GM04504 (cell line): Measurements from ENCODE around the gene HBP1.
"Not testable (repeated sequence)": the region's sequence is repeated elsewhere in the genome, so short reads cannot be mapped to it uniquely, and the experiment has no call there.

Experiments used
- DNase-seq: peaks from one replicate; pipeline ENCODE4 v3.0.0-alpha.2; 2012; ENCODE audit warnings: low read depth

HBP1 gene

DNA sequence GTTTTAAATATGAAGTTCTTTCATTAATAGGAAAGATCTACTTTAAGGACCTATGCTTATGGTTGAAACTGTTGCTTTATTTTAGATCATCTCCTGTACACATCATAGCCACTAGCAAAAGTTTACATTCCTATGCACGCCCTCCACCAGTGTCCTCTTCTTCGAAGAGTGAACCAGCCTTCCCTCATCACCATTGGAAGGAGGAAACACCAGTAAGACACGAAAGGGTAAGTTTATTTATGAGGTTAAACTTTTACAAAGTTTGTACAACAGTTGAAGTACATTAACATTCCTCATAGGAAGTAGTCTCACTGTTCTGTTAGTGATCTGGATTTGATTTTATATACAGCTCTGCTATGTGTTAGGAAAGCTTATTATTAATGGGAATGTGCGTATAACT is 16.9 kb downstream of the HBP1 start:
- DNase-seq: no peak

DNA sequence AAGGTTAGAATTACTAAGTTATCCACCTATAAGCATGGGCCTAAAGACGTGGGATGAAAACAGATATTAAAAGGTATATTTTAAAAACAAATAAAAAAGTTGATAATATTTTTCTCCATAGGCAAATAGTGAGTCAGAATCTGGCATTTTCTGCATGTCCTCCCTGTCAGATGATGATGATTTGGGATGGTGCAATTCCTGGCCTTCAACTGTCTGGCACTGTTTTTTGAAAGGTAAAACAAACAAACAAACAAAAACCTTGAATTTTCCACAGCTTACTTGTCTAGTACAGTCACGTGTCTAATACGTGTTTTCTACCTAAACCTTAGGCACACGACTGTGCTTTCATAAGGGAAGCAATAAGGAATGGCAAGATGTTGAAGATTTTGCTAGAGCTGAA is 17.4 kb downstream of the HBP1 start:
- no peak for DNase-seq

DNA sequence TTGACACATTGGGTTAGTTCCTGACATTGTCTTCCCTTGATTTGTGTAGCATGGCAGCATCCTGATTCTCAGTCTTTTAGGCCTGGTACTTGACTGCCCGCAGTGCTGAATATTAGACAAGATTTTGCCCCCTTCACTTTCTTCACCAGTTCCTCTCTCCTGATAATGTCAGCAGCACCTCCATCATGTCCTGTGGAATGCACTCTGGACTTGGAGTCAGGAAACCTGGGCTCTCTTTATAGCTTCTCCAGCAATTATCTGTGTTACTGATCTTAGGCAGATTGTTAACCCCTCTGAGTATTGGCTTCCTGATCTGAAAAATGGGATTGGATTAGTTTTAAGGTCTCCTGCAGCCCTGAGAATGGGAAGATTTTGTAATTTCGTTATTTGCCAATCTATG is 19.0 kb downstream of the HBP1 start:
- DNase-seq: no peak

DNA sequence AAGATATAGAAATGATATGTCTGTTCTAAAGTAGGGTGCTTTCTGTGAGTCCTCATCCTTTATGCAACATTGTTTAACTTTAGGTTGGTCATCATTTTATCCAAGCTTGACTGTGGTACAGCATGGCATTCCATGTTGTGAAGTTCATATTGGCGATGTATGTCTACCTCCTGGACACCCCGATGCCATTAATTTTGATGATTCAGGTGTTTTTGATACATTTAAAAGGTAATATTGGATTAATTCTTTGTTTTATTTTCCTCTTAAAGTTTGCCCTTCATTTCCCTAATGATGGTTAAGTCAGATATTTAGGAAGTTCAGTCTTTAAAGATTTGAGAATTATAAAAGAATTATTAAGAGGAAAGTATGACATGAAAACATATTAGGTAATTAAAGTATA is 21.3 kb downstream of the HBP1 start:
- no peak for DNase-seq

DNA sequence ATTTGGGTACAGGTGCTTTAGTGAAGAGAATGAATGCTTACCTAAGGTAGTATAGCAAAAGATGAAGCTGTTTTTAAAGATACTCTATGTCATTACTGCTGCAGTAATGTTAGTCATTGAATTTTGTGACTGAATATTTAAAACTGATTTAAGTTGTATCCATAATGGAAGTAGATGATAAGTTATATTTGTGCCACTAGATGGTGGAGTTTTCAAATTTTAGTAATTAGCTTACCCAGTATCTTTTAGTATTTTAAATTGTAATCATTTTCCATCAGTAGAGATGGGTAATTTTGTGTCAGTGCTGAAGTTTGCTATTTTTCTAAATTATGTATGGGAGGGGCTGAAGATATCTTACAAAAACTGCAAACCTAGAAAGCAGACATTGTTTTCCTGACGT is 25.2 kb downstream of the HBP1 start:
- no peak for DNase-seq

DNA sequence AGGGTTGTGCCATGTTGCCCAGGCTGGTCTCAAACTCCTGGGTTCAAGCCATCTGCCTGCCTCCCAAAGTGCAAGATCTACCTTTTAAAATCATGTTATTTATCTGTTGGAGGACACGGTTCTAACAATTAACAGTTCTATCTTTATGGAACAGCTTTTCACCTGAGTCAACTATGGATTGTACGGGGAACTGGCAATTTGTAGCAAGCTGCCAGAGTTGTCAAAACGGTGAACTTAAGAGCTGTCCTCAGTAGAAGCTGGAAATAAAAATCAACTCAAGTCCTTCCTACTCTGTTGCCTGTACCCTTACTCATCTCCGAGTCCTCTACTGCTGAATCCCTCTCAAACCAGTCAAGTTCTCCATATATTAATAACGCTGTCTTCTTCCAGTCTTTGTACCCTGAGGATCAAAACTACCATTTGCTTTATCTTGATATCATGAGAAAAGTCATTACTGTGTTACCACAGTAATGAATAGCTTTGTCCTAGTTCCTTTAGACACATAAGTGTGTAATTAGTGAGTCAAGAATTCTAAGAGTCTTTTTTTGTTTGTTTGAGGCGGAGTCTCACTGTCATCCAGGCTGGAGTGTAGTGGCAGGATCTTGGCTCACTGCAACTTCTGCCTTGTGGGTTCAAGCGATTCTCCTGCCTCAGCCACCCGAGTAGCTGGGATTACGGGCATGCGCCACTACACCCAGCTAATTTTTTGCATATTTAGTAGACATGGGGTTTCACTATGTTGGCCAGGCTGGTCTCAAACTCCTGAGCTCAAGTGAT is 28.2 kb downstream of the HBP1 start:
- no peak for DNase-seq

DNA sequence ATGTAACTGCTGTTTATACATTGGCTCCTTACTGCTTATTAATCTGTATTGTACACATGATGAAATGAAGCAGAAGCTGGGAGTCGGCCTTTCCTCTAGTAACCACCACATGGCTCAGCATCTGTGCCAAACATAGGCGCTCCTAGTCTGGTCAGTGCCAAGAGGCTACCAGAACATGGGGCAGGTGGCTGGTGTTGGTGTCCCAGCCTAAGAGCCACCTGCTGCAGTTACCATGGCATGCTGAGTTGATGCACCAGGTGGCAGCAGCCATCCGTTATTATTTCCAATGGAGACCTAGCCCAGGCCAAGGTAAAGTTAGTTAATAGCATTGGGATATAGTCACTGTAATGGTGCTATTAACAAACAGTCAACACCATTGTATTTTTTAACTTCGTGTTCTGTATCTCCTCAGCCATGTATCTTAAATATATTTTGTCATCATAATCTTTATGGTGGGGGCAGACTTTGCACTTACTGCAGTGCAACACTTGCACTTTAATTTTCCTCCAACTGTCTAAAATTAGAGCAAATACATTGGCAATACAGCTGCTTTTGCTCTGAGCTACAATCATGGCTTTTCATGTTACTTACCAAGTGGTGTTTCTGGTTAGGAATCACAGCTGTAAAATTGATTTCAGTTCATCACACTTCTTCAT is 33.1 kb downstream of the HBP1 start:
- no peak for DNase-seq

DNA sequence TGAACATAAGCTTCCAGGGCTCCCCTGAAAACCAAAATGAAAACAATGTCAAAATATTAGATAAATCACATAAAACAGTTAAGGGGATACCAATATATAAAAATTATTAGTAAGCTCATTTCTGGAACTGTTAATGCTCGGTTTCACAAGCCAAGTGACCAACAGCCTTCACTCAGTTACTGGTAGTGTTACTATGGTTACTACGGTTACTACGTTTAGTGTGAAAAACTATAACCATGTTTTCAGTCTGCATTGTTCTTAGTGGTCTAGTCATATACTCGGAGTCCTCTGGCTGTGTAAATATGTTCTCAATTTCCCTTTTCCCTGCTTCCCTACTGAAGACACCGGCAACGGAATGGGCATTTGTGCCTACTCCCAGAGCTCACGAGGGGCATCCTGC is 34.8 kb downstream of the HBP1 start:
- no peak for DNase-seq

DNA sequence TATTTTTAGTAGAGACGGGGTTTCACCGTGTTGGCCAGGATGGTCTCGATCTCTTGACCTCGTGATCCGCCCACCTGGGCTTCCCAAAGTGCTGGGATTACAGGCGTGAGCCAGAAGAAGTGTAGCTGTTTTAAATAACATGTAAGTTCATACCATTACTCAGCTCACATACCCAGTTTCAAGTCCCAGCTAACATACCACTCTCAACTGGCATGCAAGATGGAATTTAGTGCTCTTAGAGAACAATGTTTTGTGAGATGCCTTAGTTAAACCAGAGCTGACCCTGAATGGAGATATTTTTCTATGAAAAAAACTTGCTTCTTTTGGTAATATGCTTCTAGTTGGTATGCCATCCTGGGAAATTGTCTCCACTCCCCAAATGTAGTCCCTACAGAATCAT is 37.3 kb downstream of the HBP1 start:
- DNase-seq: no peak

DNA sequence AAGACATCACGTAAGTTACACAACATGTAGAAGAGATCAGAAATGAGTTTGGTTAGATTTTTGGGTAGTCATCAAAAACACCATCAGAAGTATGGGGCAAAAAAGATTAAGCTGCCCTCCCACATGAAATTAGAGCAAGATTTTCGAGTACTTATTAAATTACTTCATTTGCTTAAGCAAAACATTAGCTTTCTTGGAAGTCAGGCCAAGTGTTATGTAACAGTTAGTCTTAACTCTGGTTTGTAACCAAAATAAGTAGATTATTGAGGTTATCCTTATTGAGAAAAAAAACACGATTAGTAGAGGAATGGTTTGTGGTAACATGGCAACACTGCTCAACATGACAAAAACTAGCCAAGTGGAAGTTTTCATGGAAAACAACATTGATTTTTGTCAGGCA is 37.9 kb downstream of the HBP1 start:
- DNase-seq: no peak

DNA sequence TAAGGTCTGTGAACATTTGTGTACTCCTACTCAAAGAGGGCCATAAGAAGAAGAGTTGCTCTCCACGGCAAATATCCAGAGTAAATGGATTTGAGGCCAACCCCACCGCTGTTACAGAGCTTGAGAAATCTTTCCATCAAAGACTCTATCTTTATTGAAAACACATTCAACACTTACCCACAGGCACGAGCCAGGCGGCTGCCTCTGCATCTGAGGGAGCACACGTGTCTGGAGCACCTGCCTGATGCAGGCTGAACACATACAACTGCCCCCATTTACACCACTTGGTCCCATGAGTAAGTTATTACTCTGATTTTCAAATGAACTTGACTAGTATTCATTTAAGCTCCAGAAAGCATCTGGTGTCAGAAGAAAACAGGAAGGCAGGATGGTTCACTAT is 38.7 kb downstream of the HBP1 start:
- no peak for DNase-seq

DNA sequence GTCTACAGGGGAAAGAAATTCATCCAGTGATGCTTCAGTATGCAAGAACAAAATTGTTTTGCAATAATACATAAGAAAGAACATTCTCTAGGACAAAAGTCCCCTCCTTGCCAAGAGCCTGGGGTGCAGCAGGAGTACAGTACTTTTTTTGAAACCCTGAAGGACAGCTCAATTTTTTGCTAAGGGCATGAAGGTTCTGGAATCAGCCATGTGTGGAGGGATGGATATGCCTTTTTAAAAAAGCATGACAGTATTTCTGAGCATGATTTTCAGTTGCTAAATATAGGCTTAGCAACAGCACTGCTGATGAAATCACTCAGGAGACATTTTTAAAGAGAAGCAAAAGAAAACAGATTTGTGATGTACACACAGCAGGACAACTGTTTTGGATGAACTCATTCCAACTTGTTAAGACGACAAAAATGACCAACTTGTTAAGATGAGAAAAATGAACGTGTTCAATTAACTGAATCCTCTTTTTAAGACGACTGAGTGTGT is 39.3 kb downstream of the HBP1 start:
- peak; percentile 13 for DNase-seq

DNA sequence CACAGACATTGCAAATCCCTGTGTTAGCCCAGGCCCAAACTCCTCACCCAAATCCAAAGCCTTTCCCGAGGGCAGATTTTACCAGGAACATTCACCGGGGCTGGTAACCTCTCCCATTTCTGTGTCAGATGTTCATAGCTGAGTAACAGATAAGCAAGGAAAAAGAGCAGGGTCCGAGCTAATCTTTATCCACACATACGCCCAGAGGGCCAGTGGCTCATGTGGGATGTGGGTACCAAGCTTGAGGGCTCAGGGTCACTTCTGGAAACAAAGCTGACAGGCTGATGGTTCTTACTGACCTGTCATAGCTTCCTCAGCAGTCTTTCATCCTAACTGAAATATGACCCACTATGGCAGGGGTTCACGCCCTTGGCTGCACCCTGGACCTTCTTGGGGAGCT is 39.8 kb downstream of the HBP1 start:
- DNase-seq: no peak

DNA sequence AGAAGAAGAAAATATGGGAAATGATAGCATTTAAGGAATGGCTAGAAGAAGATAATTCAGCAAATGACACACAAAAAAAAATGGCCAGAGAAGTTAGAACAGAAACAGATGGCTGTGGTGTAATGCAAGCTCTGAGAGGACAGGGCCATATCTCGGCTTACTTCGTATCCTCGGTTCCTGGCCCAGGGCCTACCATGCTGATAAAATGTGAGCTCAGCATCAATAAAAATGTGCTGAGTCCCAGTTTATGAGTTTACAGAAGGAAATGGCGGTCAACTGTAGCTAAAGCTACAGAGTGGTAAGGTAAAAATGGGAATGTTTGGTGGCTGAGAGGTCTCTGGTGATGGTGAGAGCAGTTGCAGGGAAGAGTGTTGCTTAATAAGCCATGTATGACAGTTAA is 40.8 kb downstream of the HBP1 start:
- DNase-seq: no peak

DNA sequence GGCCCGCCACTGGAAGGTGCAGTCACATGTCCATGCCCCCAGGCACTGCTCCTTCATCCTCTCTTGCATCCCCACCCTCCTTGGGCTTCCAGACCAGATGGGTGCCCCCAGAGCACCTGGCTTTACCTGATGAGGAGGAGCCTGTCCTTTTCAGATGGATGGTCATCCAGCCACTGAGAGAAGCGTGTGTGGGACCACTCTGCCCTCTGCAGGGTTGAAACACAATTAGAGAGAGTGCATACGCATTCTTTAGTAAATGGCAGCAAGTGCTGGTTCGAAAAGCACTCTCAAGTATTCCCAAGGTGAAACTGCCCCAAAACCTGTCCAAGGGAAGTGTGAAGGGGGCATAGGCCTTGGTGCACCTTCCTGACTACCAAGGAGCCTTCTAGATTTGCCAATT is 41.6 kb downstream of the HBP1 start:
- no peak for DNase-seq

DNA sequence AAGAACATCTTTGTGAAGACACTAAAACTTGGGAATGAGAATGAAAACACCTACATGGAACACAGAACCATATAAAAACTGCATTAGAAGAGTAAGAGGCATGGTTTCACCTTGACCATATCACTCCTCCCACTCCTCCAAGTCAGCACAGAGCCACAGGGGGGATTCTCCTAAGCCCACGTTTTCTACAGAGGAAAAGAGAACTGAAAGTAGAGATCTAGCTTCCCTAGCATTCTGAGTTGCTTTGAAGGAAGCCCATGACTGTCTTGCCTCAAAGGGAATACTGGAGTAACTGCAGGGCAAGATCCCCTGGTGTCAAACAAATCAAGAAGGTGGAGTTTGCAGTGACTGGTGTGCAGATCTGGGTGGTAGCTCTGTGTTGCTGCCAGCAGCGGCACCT is 43.9 kb downstream of the HBP1 start:
- DNase-seq: no peak

DNA sequence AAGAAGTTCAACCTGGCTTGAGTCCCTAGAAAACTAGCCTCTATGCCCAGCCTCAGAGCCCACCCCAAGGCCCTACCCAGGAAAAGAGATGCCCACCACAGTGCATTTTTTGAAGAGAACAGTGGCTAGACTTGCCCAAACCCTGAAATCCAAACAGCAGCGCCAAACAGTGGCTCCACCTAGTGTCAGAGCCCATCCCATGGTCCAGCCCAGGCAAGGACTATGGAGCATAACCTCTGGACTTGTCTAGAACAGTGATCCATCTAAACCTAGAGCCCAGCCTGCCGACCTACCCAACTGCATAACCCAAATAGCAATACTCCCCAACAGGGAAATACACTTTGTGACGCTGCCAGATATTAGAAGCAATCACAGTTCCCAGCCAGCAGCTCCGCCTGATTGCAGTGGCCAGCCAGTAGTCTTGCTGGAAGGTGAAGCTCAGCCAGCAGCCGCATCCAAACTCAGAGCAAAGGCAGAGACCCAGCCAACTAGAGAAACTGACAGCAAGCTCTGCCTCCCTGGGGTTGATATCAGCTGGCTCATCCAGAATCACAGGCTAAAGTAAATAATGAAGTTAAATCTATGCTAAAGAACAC is 44.5 kb downstream of the HBP1 start:
- DNase-seq: no peak

DNA sequence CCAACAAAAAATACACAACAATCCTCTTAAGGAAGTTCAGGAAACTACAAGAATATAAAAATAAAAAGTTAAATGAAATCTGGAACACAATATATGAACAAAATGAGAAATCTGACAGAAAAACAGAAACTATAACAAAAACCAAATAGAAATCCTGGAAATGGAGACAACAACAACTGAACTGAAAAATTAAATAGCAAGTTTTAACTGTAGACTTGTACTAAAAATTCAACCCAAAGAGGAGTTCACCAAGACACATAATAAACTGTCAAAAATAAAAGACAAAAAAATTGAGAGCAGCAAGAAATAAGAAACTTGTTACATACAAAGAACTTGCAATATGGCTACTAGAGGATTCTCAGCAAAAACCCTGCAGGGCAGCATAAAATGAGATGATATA is 45.1 kb downstream of the HBP1 start:
- no peak for DNase-seq

DNA sequence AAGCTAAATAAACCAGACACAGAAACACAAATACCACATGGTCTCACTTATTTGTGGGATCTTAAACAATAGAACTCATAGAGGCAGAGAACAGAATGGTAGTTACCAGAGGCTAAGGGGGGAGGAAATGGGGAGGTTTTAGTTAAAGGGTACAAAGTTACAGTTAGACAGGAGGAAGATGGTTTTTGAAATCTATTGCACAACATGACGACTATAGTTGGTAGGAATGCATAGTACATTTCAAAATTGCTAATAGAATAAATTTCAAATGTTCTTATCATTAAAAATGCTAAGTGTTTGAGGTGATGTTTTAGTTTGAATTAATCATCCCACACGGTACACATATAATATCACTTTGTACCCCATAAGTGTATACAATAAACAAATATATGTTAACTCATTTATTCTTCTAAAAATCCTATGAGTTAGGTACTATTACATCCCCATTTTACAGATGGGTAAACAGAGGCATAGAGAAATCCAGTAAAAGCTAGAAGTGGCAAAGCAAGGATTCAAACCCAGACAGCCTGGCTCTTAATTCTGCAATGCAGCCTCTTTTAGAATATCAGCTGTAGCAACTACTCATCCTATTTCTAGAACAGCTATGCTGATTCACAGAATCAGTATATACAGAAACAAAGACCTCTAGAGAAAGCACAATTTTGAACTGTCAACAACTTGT is 50.9 kb downstream of the HBP1 start:
- no peak for DNase-seq

DNA sequence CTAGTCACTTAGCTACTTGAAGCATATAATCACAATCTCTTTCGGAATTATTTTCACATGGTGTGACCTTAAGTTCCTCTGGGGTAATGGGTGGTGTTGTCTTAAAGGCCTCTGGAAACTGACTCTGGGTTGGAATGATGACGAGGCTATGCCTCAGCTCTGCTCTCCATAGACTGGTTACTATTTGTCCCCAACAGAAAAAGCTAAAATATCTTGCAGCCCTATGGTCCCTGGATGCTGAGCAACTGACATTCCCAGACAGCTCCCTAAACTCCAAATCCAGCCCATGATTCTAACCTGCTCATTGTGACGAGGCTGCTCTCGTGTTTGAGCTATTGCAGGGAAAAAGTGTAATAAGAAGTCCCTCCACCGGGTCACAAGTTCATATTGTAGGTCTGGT is 51.6 kb downstream of the HBP1 start:
- no peak for DNase-seq

DNA sequence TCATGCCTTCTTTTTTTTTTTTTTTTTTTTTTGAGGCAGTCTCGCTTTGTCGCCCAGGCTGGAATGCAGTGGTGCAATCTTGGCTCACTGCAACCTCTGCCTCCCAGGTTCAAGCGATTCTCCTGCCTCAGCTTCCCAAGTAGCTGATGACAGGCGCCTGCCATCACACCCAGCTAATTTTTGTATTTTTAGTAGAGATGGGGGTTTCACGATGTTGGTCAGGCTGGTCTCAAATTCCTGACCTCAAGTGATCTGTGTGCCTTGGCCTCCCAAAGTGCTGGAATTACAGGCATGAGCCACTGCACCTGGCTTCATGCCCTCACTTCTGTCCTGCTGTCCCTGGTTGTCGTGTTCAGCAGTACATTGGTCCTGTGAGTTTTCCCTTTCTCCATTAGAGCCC is 52.0 kb downstream of the HBP1 start:
- not testable (repeated sequence) for DNase-seq

DNA sequence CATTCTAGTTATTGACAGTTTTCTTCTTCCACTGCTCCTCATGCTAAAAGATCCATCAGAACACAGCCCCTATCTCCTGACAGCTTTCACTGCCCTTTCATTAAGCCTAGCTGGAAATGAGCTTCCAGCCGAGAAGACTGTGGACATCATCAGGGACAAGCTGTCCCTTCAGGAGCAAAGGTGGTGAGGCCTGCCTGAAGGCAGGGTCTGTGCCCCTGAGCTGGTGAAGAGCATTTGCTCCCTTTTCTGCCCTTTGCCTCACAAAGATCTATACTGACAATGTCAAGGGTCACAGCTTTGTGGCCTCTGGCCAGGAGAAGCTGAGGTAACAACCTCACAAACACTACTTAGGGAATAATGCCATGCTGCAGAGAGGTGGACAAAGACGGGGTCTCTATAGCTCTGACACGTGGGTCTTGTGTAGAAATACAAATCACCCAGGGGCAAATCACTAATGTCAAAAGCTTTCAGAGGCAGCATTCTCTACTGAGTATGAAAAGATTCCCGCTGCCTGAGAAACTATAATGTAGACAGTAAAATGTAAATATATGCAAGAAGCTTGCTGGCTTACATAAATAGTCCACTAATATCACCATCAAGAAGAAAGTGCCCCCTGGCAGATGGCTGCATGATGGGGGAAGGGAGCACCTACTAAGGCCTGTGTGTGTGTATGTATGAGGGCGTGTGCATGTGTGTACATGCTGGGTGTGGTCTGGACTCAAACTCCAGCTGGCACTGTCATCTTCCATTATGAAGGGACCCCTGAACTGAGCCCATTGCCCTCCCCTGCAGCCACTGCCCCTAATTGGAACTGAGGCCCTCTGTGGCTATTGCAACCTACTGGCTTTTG is 55.8 kb downstream of the HBP1 start:
- no peak for DNase-seq
